ENCODE measurements around the gene ZNF726. TPM values are rescaled to one million over a fixed set of nuclear protein-coding genes. Genes with fewer than 3 reads are reported as not detected.
"Not testable (repeated sequence)": the region's sequence is repeated elsewhere in the genome, so short reads cannot be mapped to it uniquely, and the experiment has no call there.

ZNF726 gene
- total RNA-seq, 1 experiment from 2014 or later, result not detected

- peaks cover 82% of the 10 kb centered on the region for H3K9me3 Mint-ChIP-seq
- no peaks in the 10 kb centered on the region for H3K4me1 Mint-ChIP-seq
- ATAC-seq (no peak), DNase-seq (ENCODE audit: low spot score) (no peak)
- no peak overlapping the region for H3K4me3 Mint-ChIP-seq
- TF ChIP-seq, protein P1, sequence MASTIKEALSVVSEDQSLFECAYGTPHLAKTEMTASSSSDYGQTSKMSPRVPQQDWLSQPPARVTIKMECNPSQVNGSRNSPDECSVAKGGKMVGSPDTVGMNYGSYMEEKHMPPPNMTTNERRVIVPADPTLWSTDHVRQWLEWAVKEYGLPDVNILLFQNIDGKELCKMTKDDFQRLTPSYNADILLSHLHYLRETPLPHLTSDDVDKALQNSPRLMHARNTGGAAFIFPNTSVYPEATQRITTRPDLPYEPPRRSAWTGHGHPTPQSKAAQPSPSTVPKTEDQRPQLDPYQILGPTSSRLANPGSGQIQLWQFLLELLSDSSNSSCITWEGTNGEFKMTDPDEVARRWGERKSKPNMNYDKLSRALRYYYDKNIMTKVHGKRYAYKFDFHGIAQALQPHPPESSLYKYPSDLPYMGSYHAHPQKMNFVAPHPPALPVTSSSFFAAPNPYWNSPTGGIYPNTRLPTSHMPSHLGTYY (CRISPR knock-in tag; IDR thresholded peaks at IDR 0.05), result no peak
- TF ChIP-seq ESRRA (CRISPR knock-in tag; IDR thresholded peaks at IDR 0.05; ENCODE audit: borderline replicate concordance) (no peak), ZNF671 (CRISPR knock-in tag; IDR thresholded peaks at IDR 0.05) (no peak), IRF2 (CRISPR knock-in tag; IDR thresholded peaks at IDR 0.05; ENCODE audit: borderline replicate concordance, low read depth) (no peak), RORB (CRISPR knock-in tag; IDR thresholded peaks at IDR 0.05) (no peak), SP1 (CRISPR knock-in tag; conservative IDR thresholded peaks at IDR 0.05) (no peak), EMX1 (CRISPR knock-in tag; IDR thresholded peaks at IDR 0.05) (no peak)
- CTCF ChIA-PET, result no interaction called here
- no peak overlapping the region for H3K27ac Mint-ChIP-seq
- H3K27me3 Mint-ChIP-seq (ENCODE audit: low read depth), result peaks cover 72% of the 10 kb centered on the region
- H3K36me3 Mint-ChIP-seq, result peaks cover 46% of the 10 kb centered on the region
- POLR2A ChIA-PET, result no interaction called here
Measured at GRCh38 chr19:23882493-23882892, 32.2 kb upstream of the ZNF726 start.

- Mint-ChIP-seq H3K27ac (no peak overlapping the region), H3K36me3 (peaks cover 47% of the 10 kb centered on the region), H3K4me3 (no peak overlapping the region), H3K9me3 (peaks cover 81% of the 10 kb centered on the region), H3K4me1 (no peaks in the 10 kb centered on the region), H3K27me3 (ENCODE audit: low read depth) (peaks cover 68% of the 10 kb centered on the region)
- CTCF ChIA-PET, result no interaction called here
- DNase-seq (ENCODE audit: low spot score) (no peak), ATAC-seq (no peak)
- POLR2A ChIA-PET, result no interaction called here
- no peak for TF ChIP-seq ATF2 (CRISPR knock-in tag; IDR thresholded peaks at IDR 0.05; ENCODE audit: borderline replicate concordance, low read depth)
- TF ChIP-seq TEAD4 (CRISPR knock-in tag; IDR thresholded peaks at IDR 0.05), result no peak
- no peak for TF ChIP-seq EMX1 (CRISPR knock-in tag; IDR thresholded peaks at IDR 0.05)
- TF ChIP-seq ESRRA (CRISPR knock-in tag; IDR thresholded peaks at IDR 0.05; ENCODE audit: borderline replicate concordance), result no peak
- no peak for TF ChIP-seq ZNF121 (CRISPR knock-in tag; IDR thresholded peaks at IDR 0.05)
- TF ChIP-seq FOXJ3 (CRISPR knock-in tag; IDR thresholded peaks at IDR 0.05; ENCODE audit: borderline replicate concordance), result no peak
- no peak for TF ChIP-seq GRHL2 (CRISPR knock-in tag; IDR thresholded peaks at IDR 0.05; ENCODE audit: insufficient replicate concordance, severe bottlenecking)
- no peak for TF ChIP-seq STAT6 (CRISPR knock-in tag; conservative IDR thresholded peaks at IDR 0.05; ENCODE audit: low read depth)
- no peak for TF ChIP-seq SOX15 (CRISPR knock-in tag; IDR thresholded peaks at IDR 0.05)
Measured at GRCh38 chr19:23884363-23884762, 30.3 kb upstream of the ZNF726 start.

DNA sequence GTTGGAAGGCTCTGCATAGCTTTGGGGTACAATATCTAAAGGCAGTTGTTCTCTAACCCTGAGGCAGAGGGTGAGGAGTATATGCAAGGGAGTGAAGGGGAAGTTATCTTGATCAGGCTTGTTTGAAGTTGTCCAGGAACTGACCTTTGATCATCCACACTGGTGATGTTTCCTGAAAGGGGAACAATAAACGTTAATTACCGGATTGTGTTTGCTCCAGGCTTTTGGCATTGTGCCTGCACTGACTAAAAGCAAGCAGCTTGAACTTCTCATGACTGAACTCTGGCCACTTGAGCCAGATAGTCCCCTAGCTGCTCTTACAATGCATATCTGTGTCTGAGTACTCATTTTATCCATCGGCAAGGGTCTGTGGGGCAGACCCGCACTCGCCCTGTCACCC, 27.0 kb upstream of the ZNF726 start:
- Mint-ChIP-seq H3K4me1 (no peaks in the 10 kb centered on the region), H3K9me3 (peaks cover 78% of the 10 kb centered on the region), H3K27ac (no peak overlapping the region), H3K36me3 (peaks cover 51% of the 10 kb centered on the region), H3K27me3 (ENCODE audit: low read depth) (peaks cover 43% of the 10 kb centered on the region), H3K4me3 (no peak overlapping the region)
- no peak for DNase-seq (ENCODE audit: low spot score)
- ATAC-seq, result no peak
- ChIA-PET POLR2A (no interaction called here), CTCF (no interaction called here)
- no peak for TF ChIP-seq TEAD1 (CRISPR knock-in tag; IDR thresholded peaks at IDR 0.05)
- TF ChIP-seq, protein P2, sequence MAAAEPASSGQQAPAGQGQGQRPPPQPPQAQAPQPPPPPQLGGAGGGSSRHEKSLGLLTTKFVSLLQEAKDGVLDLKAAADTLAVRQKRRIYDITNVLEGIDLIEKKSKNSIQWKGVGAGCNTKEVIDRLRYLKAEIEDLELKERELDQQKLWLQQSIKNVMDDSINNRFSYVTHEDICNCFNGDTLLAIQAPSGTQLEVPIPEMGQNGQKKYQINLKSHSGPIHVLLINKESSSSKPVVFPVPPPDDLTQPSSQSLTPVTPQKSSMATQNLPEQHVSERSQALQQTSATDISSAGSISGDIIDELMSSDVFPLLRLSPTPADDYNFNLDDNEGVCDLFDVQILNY (CRISPR knock-in tag; IDR thresholded peaks at IDR 0.05), result no peak
- TF ChIP-seq TCF7 (CRISPR knock-in tag; IDR thresholded peaks at IDR 0.05; ENCODE audit: low read depth), result no peak
- no peak for TF ChIP-seq IRF2 (CRISPR knock-in tag; IDR thresholded peaks at IDR 0.05; ENCODE audit: borderline replicate concordance, low read depth)
- TF ChIP-seq EMX1 (CRISPR knock-in tag; IDR thresholded peaks at IDR 0.05), result no peak
- TF ChIP-seq, protein P3, sequence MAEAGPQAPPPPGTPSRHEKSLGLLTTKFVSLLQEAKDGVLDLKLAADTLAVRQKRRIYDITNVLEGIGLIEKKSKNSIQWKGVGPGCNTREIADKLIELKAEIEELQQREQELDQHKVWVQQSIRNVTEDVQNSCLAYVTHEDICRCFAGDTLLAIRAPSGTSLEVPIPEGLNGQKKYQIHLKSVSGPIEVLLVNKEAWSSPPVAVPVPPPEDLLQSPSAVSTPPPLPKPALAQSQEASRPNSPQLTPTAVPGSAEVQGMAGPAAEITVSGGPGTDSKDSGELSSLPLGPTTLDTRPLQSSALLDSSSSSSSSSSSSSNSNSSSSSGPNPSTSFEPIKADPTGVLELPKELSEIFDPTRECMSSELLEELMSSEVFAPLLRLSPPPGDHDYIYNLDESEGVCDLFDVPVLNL (CRISPR knock-in tag; IDR thresholded peaks at IDR 0.05; ENCODE audit: borderline replicate concordance, low read depth), result no peak
- TF ChIP-seq ZNF263 (CRISPR knock-in tag; IDR thresholded peaks at IDR 0.05; ENCODE audit: low read depth), result no peak
- no peak for TF ChIP-seq SMAD4 (CRISPR knock-in tag; IDR thresholded peaks at IDR 0.05)
- TF ChIP-seq NFE2L1 (CRISPR knock-in tag; IDR thresholded peaks at IDR 0.05), result no peak
- TF ChIP-seq PRRX2 (CRISPR knock-in tag; IDR thresholded peaks at IDR 0.05), result no peak
- no peak for TF ChIP-seq FOXJ3 (CRISPR knock-in tag; IDR thresholded peaks at IDR 0.05; ENCODE audit: borderline replicate concordance)
- no peak for TF ChIP-seq ESRRA (CRISPR knock-in tag; IDR thresholded peaks at IDR 0.05; ENCODE audit: borderline replicate concordance)

GRCh38 chr19:23896096-23896495, 18.6 kb upstream of the ZNF726 start:
- POLR2A ChIA-PET; H3K4me1 Mint-ChIP-seq; H3K27ac Mint-ChIP-seq; H3K4me3 Mint-ChIP-seq; DNase-seq (ENCODE audit: low spot score); ATAC-seq; CTCF ChIA-PET: not testable (repeated sequence)
- peaks cover 67% of the 10 kb centered on the region for H3K9me3 Mint-ChIP-seq
- peaks cover 13% of the 10 kb centered on the region; the same call in 1 of the 2 replicates for H3K27me3 Mint-ChIP-seq (ENCODE audit: low read depth)
- H3K36me3 Mint-ChIP-seq, result peaks cover 46% of the 10 kb centered on the region
